OCI-LY3 (cell line): ENCODE data around the gene MSI2.

ENCODE experiments used
- H2AFZ ChIP-seq: fragments of 200-600, 300-600 bp; shearing (Covaris generic); 2 replicates; pipeline ENCODE4 v1.6.0; 2014; ENCODE audit warnings: antibody characterized with exemption, low read depth, low read length
- H3K27ac ChIP-seq: fragments of 200-600, 300-600 bp; sonication (generic); 2 replicates; pipeline ENCODE4 v1.5.1; 2014; ENCODE audit warnings: mild to moderate bottlenecking, low read length, moderate library complexity, mixed read lengths
- H3K27me3 ChIP-seq: fragments of 200-600, 300-600 bp; sonication (generic); 2 replicates; pipeline ENCODE4 v1.6.1; 2014; ENCODE audit warnings: low read depth, low read length, mixed read lengths
- H3K36me3 ChIP-seq: fragments of 200-600, 300-600 bp; sonication (generic); replicated peaks from 2 replicates; pipeline ENCODE3; 2014; ENCODE audit warnings: low read depth, low read length, mixed read lengths
- H3K4me1 ChIP-seq: fragments of 300-600, 200-600 bp; sonication (generic); 2 replicates; pipeline ENCODE4 v1.6.1; 2014; ENCODE audit warnings: low read length, mixed read lengths
- H3K4me2 ChIP-seq: fragments of 200-600, 300-600 bp; sonication (generic); 2 replicates; pipeline ENCODE4 v1.6.1; 2014; ENCODE audit warnings: low read length, mixed read lengths
- H3K4me3 ChIP-seq: fragments of 300-600, 200-600 bp; sonication (generic); 2 replicates; pipeline ENCODE4 v1.5.1; 2014; ENCODE audit warnings: antibody characterized with exemption, mild to moderate bottlenecking, low read length, moderate library complexity
- H3K79me2 ChIP-seq: fragments of 300-600, 200-600 bp; shearing (Covaris generic); 2 replicates; pipeline ENCODE4 v1.6.1; 2014; ENCODE audit warnings: mild to moderate bottlenecking, low read length, mixed read lengths
- H3K9ac ChIP-seq: fragments of 300-600, 200-600 bp; shearing (Covaris generic); 2 replicates; pipeline ENCODE4 v1.6.0; 2014; ENCODE audit warnings: mild to moderate bottlenecking, low read length, moderate library complexity
- H3K9me3 ChIP-seq: fragments of 200-600, 300-600 bp; shearing (Covaris generic); 2 replicates; pipeline ENCODE4 v1.6.1; 2014; ENCODE audit warnings: low read length, mixed read lengths; ENCODE audit not compliant: insufficient read depth
- H4K20me1 ChIP-seq: fragments of 200-600, 300-600 bp; sonication (generic); 2 replicates; pipeline ENCODE4 v1.6.1; 2016; ENCODE audit warnings: low read length, mixed read lengths; ENCODE audit not compliant: insufficient read depth
- EZH2phosphoT487 ChIP-seq: fragments of 200-600 bp; shearing (Covaris generic); IDR thresholded peaks from 2 replicates; pipeline ENCODE4 v1.6.1; 2018; ENCODE audit warnings: antibody characterized with exemption, mixed run types, low read depth
- TF ChIP-seq, protein P1 (sequence below): fragments of 200-600, 300-600 bp; sonication (generic); IDR thresholded peaks from 2 replicates; pipeline ENCODE4 v1.5.1; 2014; ENCODE audit warnings: antibody characterized with exemption, low read length, low read depth

The MSI2 gene

GRCh38 chr17:57484081-57484666 lies 227.9 kb downstream of the MSI2 start:
- H3K4me3 ChIP-seq: no peak overlapping the region
- no peaks in the 10 kb centered on the region for H3K36me3 ChIP-seq
- H4K20me1 ChIP-seq: no peaks in the 10 kb centered on the region
- TF ChIP-seq, protein P1, sequence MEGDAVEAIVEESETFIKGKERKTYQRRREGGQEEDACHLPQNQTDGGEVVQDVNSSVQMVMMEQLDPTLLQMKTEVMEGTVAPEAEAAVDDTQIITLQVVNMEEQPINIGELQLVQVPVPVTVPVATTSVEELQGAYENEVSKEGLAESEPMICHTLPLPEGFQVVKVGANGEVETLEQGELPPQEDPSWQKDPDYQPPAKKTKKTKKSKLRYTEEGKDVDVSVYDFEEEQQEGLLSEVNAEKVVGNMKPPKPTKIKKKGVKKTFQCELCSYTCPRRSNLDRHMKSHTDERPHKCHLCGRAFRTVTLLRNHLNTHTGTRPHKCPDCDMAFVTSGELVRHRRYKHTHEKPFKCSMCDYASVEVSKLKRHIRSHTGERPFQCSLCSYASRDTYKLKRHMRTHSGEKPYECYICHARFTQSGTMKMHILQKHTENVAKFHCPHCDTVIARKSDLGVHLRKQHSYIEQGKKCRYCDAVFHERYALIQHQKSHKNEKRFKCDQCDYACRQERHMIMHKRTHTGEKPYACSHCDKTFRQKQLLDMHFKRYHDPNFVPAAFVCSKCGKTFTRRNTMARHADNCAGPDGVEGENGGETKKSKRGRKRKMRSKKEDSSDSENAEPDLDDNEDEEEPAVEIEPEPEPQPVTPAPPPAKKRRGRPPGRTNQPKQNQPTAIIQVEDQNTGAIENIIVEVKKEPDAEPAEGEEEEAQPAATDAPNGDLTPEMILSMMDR: no peak
- no peak for TF ChIP-seq EZH2phosphoT487
- no peak overlapping the region for H3K27ac ChIP-seq
- no peaks in the 10 kb centered on the region for H3K9me3 ChIP-seq
- H3K27me3 ChIP-seq: no peaks in the 10 kb centered on the region
- H3K9ac ChIP-seq: no peak overlapping the region
- no peaks in the 10 kb centered on the region for H3K79me2 ChIP-seq
- no peak overlapping the region for H2AFZ ChIP-seq
- peaks cover 20% of the 10 kb centered on the region for H3K4me1 ChIP-seq
- no peak overlapping the region for H3K4me2 ChIP-seq

DNA sequence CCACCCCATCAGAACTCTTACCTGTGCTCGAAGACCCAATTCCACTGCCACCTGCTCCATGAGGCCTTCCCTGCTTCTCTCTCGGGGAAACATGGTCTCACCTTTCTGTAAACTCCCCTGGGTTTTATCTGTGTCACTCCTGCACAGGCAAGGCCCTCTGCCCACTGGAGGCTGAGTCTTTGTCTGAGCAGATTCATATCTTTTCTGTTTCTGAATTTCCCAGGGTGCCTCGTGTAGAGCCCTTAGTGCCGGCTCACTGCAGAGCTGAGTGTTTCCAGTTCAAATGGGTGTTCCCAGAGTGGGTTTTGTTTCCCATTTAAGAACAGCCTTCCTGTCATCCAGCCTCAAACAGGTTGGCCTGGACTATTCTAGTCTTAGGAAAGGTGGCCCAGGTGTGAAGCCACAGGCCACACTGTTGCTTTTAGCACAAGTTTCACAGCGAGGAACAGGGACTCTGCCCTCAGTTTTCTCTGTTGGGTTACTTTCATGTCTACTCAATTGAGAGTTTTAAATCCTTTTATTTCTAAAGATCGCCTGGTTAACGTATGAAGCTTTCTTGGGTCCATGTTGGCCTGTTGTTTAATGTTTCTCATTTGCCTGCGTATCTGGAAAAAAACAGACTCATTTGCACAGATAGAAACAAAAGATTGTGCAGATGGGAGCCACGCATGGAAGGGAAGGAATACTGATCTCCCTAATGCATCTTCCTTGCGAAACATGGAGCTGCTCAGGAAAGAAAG lies 228.7 kb downstream of the MSI2 start:
- Histone ChIP-seq H3K9me3 (no peaks in the 10 kb centered on the region), H3K4me3 (no peak overlapping the region), H3K27me3 (no peaks in the 10 kb centered on the region), H3K4me1 (peaks cover 20% of the 10 kb centered on the region), H4K20me1 (no peaks in the 10 kb centered on the region), H3K9ac (no peak overlapping the region), H2AFZ (no peak overlapping the region), H3K79me2 (no peaks in the 10 kb centered on the region), H3K27ac (no peak overlapping the region), H3K36me3 (no peaks in the 10 kb centered on the region), H3K4me2 (no peak overlapping the region)
- TF ChIP-seq, protein P1: no peak
- no peak for TF ChIP-seq EZH2phosphoT487

DNA sequence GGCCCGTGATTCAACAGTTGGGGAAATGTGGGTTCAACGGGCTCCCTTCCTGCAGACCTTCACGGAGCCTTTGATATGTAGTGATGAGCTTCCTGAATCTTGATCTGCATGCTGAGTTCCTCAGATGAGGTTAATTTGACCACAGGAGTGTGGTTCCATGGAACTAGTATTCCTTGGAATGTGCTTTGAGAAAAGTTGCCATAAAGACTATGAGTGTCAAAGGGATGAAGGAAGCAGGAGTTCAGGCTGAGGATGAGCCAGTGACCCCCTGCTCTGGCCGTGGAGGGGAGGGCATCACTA lies 229.2 kb downstream of the MSI2 start:
- H3K4me2 ChIP-seq: peak overlapping the region; percentile 30

More for the DNA sequence above, 229.2 kb downstream of the MSI2 start:
- Histone ChIP-seq H3K79me2 (no peaks in the 10 kb centered on the region), H3K9me3 (no peaks in the 10 kb centered on the region), H3K27ac (no peak overlapping the region), H3K4me3 (no peak overlapping the region), H2AFZ (no peak overlapping the region), H3K27me3 (no peaks in the 10 kb centered on the region), H4K20me1 (no peaks in the 10 kb centered on the region), H3K36me3 (no peaks in the 10 kb centered on the region), H3K4me1 (peaks cover 25% of the 10 kb centered on the region), H3K9ac (no peak overlapping the region)
- TF ChIP-seq EZH2phosphoT487: no peak
- TF ChIP-seq, protein P1: no peak
